ENCODE measurements around the gene ZBTB7A. TPM values are rescaled to one million over a fixed set of nuclear protein-coding genes. Genes with fewer than 3 reads are reported as not detected.

The ZBTB7A gene
- total RNA-seq, 6 experiments from 2014 or later = 19.0 to 38.5 (median 27.7) TPM

DNA sequence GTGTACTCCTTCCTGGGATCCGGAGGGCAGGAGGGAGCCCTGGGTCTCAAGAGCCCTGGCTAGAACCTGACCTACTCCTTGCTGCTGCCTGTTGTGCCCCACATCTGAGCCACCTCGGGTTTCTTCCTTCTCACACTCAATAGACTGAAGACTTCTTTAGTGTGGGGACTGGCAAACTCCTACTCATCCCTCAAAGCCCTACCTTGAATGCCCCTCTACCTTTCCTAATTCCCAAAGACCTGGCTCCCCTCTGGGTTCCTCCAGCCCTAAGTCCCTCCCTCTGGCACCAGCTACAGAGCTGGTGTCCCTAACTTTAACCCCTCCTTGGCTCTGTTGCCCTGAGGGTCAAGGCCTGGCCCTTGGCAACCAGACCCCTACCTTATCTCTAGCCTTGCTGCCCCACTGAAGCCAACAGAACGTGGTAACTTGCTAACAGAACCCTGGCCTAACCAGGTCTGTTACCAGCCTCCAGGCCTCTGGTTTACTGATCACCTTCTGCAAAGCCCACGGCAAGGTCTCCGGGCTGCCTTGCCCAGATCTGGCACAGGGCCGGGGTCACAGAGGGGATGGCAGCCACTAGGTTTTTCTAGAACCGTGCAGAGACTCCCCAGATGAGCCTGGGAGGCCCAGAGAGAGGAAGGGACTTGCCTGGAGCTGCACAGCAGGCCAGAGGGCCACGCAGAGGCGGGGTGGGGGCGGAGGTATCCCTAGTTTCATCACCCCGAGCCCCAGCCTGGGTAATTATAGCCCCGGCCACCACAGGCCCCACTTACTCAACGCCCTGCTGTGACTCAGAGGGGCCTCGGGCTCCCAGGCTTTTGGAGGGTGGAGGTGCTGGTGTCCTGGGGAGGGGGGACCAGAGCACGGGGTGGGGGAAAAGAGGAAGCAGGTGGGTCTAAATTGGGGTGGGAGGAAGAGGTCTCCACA lies 15.3 kb downstream of the ZBTB7A start:
- Histone ChIP-seq H3K4me3 (peak overlapping the region; percentile 20 to 50 (median 31)), H3K4me1 (peaks cover 0 to 21% (median 11%) of the 10 kb centered on the region in 4 donors), H3K9me3 (no peaks in the 10 kb centered on the region), H3K27ac (peak overlapping the region; percentile 75 to 92 (median 85)), H3K36me3 (peaks cover 0 to 41% (median 13%) of the 10 kb centered on the region in 4 donors), H3K27me3 (no peaks in the 10 kb centered on the region)
- intact Hi-C loops (cut with DNase I) = no loop called here
- WGBS (ENCODE audit: insufficient coverage, low coverage, low lambda C conversion rate, missing lambda C conversion rate) = 45% methylated on average over 5 of the region's 15 CpGs
- DNase-seq (peak; percentile 61 to 76 (median 69)), ATAC-seq (peak; percentile 18 to 33 (median 31))
- TF ChIP-seq, protein P1, sequence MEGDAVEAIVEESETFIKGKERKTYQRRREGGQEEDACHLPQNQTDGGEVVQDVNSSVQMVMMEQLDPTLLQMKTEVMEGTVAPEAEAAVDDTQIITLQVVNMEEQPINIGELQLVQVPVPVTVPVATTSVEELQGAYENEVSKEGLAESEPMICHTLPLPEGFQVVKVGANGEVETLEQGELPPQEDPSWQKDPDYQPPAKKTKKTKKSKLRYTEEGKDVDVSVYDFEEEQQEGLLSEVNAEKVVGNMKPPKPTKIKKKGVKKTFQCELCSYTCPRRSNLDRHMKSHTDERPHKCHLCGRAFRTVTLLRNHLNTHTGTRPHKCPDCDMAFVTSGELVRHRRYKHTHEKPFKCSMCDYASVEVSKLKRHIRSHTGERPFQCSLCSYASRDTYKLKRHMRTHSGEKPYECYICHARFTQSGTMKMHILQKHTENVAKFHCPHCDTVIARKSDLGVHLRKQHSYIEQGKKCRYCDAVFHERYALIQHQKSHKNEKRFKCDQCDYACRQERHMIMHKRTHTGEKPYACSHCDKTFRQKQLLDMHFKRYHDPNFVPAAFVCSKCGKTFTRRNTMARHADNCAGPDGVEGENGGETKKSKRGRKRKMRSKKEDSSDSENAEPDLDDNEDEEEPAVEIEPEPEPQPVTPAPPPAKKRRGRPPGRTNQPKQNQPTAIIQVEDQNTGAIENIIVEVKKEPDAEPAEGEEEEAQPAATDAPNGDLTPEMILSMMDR (IDR thresholded peaks at IDR 0.05) = no peak
- TF ChIP-seq POLR2A (IDR thresholded peaks at IDR 0.05) = no peak

DNA sequence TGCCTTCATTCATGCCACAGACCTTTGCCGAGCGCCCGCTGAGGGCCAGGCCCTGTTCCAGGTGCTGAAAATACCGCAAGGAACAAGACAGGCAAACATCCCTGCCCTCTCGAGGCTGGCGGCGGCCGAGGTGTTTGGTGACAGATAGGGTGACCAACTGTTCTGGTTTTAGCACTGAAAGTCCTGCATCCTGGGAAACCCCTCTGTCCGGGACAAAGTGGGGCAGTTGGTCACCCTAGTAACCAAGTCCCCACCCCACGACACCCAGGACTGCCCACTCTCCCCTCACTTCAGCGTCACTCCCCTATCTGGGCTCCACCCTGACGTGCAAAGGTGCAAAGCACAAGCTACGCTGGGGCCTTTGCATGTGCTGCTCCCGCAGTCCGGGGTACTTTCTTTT lies 17.3 kb downstream of the ZBTB7A start:
- intact Hi-C loops (cut with DNase I) = no loop called here
- peaks cover 0 to 36% (median 8%) of the 10 kb centered on the region in 4 donors for H3K36me3 ChIP-seq
- ATAC-seq = no peak

DNA sequence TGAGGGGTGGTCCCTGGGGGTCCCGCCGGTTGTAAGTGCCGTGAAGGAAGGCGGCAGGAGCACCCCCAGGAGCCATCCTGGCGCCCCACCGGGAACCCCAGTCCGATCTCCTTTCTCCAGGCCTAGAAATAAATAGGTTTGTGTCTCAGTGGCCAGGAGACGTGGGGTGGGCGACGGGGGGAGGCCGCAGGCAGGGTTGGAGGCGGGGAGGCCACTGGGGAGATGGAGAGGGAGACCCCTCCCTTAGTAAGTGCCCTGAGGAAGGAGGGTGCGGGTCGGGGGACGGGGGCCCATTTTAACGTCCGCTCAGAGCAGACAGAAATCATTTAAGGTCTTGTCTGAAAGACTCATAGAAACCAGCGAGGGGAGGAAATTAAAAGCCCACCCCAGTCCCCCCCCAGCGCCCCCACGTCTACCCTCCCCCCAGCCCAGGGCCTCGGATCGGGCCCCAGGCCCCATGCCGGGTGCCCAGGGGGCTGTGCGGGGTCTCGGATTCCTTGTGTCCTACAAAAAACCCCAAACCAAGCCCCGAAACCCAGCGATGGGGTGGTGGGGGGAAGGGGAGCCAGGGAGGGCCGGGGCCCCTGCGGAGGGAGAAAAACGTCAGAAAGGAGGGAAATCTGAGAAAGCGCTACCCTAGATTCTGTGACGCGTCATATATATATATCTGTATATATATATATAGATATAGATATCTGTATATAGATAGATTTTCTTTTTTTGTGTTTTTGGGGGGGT lies 19.6 kb downstream of the ZBTB7A start:
- no peak overlapping the region for H3K4me3 ChIP-seq
- peaks cover 0 to 19% (median under 1%) of the 10 kb centered on the region in 4 donors for H3K36me3 ChIP-seq
- H3K27me3 ChIP-seq = no peaks in the 10 kb centered on the region
- no peaks in the 10 kb centered on the region for H3K9me3 ChIP-seq
- TF ChIP-seq, protein P1 (IDR thresholded peaks at IDR 0.05) = no peak
- no peak for TF ChIP-seq POLR2A (IDR thresholded peaks at IDR 0.05)
- intact Hi-C loops (cut with DNase I) = no loop called here
- no peak overlapping the region for H3K27ac ChIP-seq
- 79% methylated on average over 7 of the region's 33 CpGs for WGBS (ENCODE audit: insufficient coverage, low coverage, low lambda C conversion rate, missing lambda C conversion rate)
- ATAC-seq = no peak
- peak in 1 of 3 donors; percentile 35 for DNase-seq
- peaks cover 0 to 10% (median 6%) of the 10 kb centered on the region in 4 donors for H3K4me1 ChIP-seq

More for the DNA sequence above, 17.3 kb downstream of the ZBTB7A start:
- Histone ChIP-seq H3K27ac (no peak overlapping the region), H3K9me3 (no peaks in the 10 kb centered on the region), H3K4me1 (peaks cover 0 to 21% (median 11%) of the 10 kb centered on the region in 4 donors), H3K27me3 (no peaks in the 10 kb centered on the region), H3K4me3 (no peak overlapping the region)
- 46% methylated on average over 9 of the region's 15 CpGs for WGBS (ENCODE audit: insufficient coverage, low coverage, low lambda C conversion rate, missing lambda C conversion rate)
- no peak for TF ChIP-seq POLR2A (IDR thresholded peaks at IDR 0.05)
- TF ChIP-seq, protein P1 (IDR thresholded peaks at IDR 0.05) = no peak
- peak in 2 of 3 donors; percentile 51 to 54 for DNase-seq

DNA sequence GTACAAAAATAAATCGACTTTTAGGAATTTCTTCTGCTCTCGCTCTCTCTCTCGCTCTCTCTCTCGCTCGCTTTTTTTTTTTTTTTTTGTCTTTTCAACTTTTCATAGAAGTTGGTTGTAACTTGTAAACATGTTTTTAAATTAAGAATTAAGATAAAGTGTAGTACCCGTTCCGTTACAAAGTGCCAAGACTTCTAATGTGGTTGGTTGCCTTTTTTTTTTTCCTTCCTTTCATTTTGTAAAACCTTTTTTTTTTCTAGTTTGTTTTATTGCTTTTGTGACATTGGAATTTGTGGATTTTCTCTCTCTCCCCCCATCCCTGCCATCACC lies 20.4 kb downstream of the ZBTB7A start:
- Histone ChIP-seq H3K36me3 (peaks cover 0 to 19% (median under 1%) of the 10 kb centered on the region in 4 donors), H3K27ac (no peak overlapping the region), H3K4me3 (no peak overlapping the region), H3K27me3 (no peaks in the 10 kb centered on the region), H3K4me1 (peaks cover 0 to 2% (median under 1%) of the 10 kb centered on the region in 4 donors), H3K9me3 (no peaks in the 10 kb centered on the region)
- intact Hi-C loops (cut with DNase I) = no loop called here
- DNase-seq (no peak), ATAC-seq (no peak)
- 75% methylated on average over 6 of the region's 7 CpGs for WGBS (ENCODE audit: insufficient coverage, low coverage, low lambda C conversion rate, missing lambda C conversion rate)
- TF ChIP-seq POLR2A (IDR thresholded peaks at IDR 0.05) = no peak
- TF ChIP-seq, protein P1 (IDR thresholded peaks at IDR 0.05) = no peak

All from right lobe of liver (tissue), 6 donors.